ENCODE results near the gene DAPL1. TPM values are rescaled to one million over a fixed set of nuclear protein-coding genes. Genes with fewer than 3 reads are reported as not detected.

DAPL1 gene
- polyA plus RNA-seq, 1 of the 3 experiments (the other 2 are of a cell fraction), result not detected

DNA sequence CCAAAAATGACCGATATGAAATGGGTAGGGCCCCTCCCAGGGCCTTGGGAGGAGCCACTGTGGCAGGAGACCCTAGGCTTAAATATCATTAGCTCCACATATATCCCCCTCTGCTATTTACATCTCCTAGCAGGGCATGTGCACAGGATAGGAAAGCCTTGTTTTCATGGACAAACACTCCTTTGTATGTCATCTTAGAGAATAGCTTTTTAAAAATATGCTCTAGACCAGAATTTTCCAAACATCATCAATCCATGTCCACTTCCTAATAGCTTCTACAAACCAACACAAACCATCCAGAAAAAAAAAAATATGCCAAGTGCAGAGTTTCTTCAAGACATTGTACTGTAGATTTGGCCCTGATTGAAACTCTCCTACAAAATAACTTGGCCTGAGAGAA, 10.8 kb downstream of the DAPL1 start:
- TF ChIP-seq GATA2 (CRISPR knock-in tag; IDR thresholded peaks at IDR 0.05) (no peak), TAF1 (IDR thresholded peaks at IDR 0.05; ENCODE audit: borderline replicate concordance, low read depth, low read length) (no peak), ZBTB33 (IDR thresholded peaks at IDR 0.05; ENCODE audit: borderline replicate concordance, low read depth) (no peak), RAD21 (IDR thresholded peaks at IDR 0.05; ENCODE audit: low read length) (no peak), CTCF (IDR thresholded peaks at IDR 0.05) (no peak), EP300 (IDR thresholded peaks at IDR 0.05; ENCODE audit: borderline replicate concordance in 1 of 2, low read depth in 1 of 2, low read length in 1 of 2) (no peak), PBX3 (IDR thresholded peaks at IDR 0.05) (no peak), FOXM1 (IDR thresholded peaks at IDR 0.05; ENCODE audit: low read depth) (no peak), TCF12 (IDR thresholded peaks at IDR 0.05) (no peak)
- H3K79me2 ChIP-seq (ENCODE audit: insufficient read depth), result no peaks in the 10 kb centered on the region
- ChIA-PET CTCF (interaction anchor here (2.6 kb wide), 1 partner anchor 52 kb away, joined by 7 read pairs; no protein-coding TSS in a partner anchor), POLR2A (no interaction called here)
- DNase-seq, result no peak
- no peaks in the 10 kb centered on the region for H3K36me3 ChIP-seq (replicated peaks in 1 of 2; ENCODE audit: control insufficient read depth in 1 of 2, insufficient read depth in 2 of 2, low read length in 1 of 2)
- no peaks in the 10 kb centered on the region for H3K9me3 ChIP-seq
- no peaks in the 10 kb centered on the region for H4K20me1 ChIP-seq (ENCODE audit: insufficient read depth)
- H3K27ac ChIP-seq (ENCODE audit: low read depth in 2 of 2, low read length in 1 of 2), result no peak overlapping the region
- H3K4me1 ChIP-seq (ENCODE audit: control insufficient read depth in 1 of 2, insufficient read depth in 2 of 2, low read depth in 1 of 2, low read length in 1 of 2), result peaks cover 0 to 4% of the 10 kb centered on the region in 2 experiments; a peak in 2 of 4 replicates
- no peaks in the 10 kb centered on the region for H3K9me2 ChIP-seq
- no peaks in the 10 kb centered on the region for H3F3A ChIP-seq (replicated peaks; ENCODE audit: insufficient read depth)
- no peak overlapping the region for H3K4me3 ChIP-seq (ENCODE audit: low read depth in 2 of 2, low read length in 1 of 2)
- no peak overlapping the region for H3K4me2 ChIP-seq
- H2AFZ ChIP-seq (ENCODE audit: low read depth), result no peak overlapping the region
- WGBS (ENCODE audit: low lambda C conversion rate), result 10% methylated on average over 1 of the region's 1 CpG
- H3K27me3 ChIP-seq (ENCODE audit: insufficient read depth), result peaks cover 7% of the 10 kb centered on the region; the same call in 1 of the 2 replicates
- H3K9ac ChIP-seq, result no peak overlapping the region

DNA sequence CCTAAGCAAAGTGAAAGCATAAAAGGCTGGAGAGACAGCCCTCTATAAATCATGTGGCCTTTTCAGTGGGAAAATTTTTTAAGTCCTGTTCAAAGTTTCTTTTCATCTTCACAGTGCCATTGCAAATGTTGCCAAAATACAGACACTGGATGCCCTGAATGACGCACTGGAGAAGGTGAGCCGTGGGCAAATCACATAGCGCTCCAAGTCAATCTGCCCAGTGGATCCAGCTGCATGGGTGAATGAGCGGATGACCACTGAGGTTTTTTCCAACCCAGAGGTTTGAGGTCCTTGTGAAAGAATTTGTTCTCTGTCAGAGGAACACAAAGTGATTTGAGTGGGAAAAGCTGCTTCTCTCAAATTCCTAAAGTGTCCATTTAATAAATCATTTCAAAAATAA, 11.8 kb downstream of the DAPL1 start:
- no peaks in the 10 kb centered on the region for H4K20me1 ChIP-seq (ENCODE audit: insufficient read depth)
- H3K4me1 ChIP-seq (ENCODE audit: control insufficient read depth in 1 of 2, insufficient read depth in 2 of 2, low read depth in 1 of 2, low read length in 1 of 2), result peaks cover 0 to 4% of the 10 kb centered on the region in 2 experiments; a peak in 2 of 4 replicates
- no peak overlapping the region for H2AFZ ChIP-seq (ENCODE audit: low read depth)
- no peaks in the 10 kb centered on the region for H3K36me3 ChIP-seq (replicated peaks in 1 of 2; ENCODE audit: control insufficient read depth in 1 of 2, insufficient read depth in 2 of 2, low read length in 1 of 2)
- H3K27me3 ChIP-seq (ENCODE audit: insufficient read depth), result peaks cover 8% of the 10 kb centered on the region; the same call in 1 of the 2 replicates
- no peaks in the 10 kb centered on the region for H3K9me3 ChIP-seq
- no peak for DNase-seq
- H3K4me2 ChIP-seq, result no peak overlapping the region
- no peaks in the 10 kb centered on the region for H3K79me2 ChIP-seq (ENCODE audit: insufficient read depth)
- H3F3A ChIP-seq (replicated peaks; ENCODE audit: insufficient read depth), result no peaks in the 10 kb centered on the region
- 56% methylated on average over 4 of the region's 4 CpGs for WGBS (ENCODE audit: low lambda C conversion rate)
- ChIA-PET POLR2A (no interaction called here), CTCF (interaction anchor here (2.6 kb wide), 1 partner anchor 53 kb away, joined by 7 read pairs; no protein-coding TSS in a partner anchor)
- no peak overlapping the region for H3K9ac ChIP-seq
- no peak overlapping the region for H3K27ac ChIP-seq (ENCODE audit: low read depth in 2 of 2, low read length in 1 of 2)
- no peaks in the 10 kb centered on the region for H3K9me2 ChIP-seq
- TF ChIP-seq RCOR1 (IDR thresholded peaks at IDR 0.05; ENCODE audit: low read length), result no peak
- TF ChIP-seq MXI1 (IDR thresholded peaks at IDR 0.05; ENCODE audit: low read depth, low read length), result no peak
- no peak overlapping the region for H3K4me3 ChIP-seq (ENCODE audit: low read depth in 2 of 2, low read length in 1 of 2)
